Caco-2 (cell line): ENCODE results near the gene TBX10. TPM values are rescaled to one million over a fixed set of nuclear protein-coding genes. Genes with fewer than 3 reads are reported as not detected.

Source experiments
- BruUV-seq: library from RNA; stranded (reverse); fragments of 400-500 nt; replicated peaks from 2 replicates; lab custom pipeline; 2021; lab: Mats Ljungman, UMichigan
- CTCF ChIA-PET: fragments of 300-600 bp; sonication (Branson Sonifier 250); formaldehyde crosslinking; loops from one replicate; lab custom pipeline; 2022; ENCODE audit warnings: antibody characterized with exemption; lab: Charles Lee
- POLR2A ChIA-PET: fragments of 300-600 bp; sonication (Branson Sonifier 250); formaldehyde crosslinking; loops from one replicate; lab custom pipeline; 2022; ENCODE audit warnings: antibody characterized with exemption; lab: Charles Lee
- DNase-seq, 2 experiments: peaks; one replicate each; pipeline versions ENCODE4 v3.0.0 to v3.0.0-alpha.2; 2020 to 2022
- H3K27me3 ChIP-seq: replicated peaks from 2 replicates; pipeline ENCODE4 v1.6.0; 2011; ENCODE audit warnings: low read length; ENCODE audit not compliant: control insufficient read depth, insufficient read depth
- H3K36me3 ChIP-seq: 2 replicates; pipeline ENCODE4 v1.5.1; 2011; ENCODE audit warnings: low read length; ENCODE audit not compliant: control insufficient read depth, insufficient read depth
- H3K4me1 ChIP-seq: fragments of 250-450 bp; sonication (Bioruptor Pico); 2 replicates; pipeline ENCODE4 v1.5.1; 2020; ENCODE audit warnings: mild to moderate bottlenecking
- H3K4me3 ChIP-seq: 2 replicates; pipeline ENCODE4 v1.5.1; 2011; ENCODE audit warnings: low read depth, mild to moderate bottlenecking, control low read depth, low read length
- H3K9me3 ChIP-seq: fragments of 250-450 bp; sonication (Bioruptor Pico); 2 replicates; pipeline ENCODE4 v1.5.1; 2020; ENCODE audit warnings: mild to moderate bottlenecking, moderate library complexity
- H3K27ac Mint-ChIP-seq: one replicate; pipeline ENCODE4 v1.8.0; 2022; ENCODE audit warnings: mixed read lengths; ENCODE audit not compliant: unreplicated experiment
- H3K27me3 Mint-ChIP-seq: one replicate; pipeline ENCODE4 v1.8.0; 2022; ENCODE audit warnings: mixed read lengths; ENCODE audit not compliant: insufficient read depth, unreplicated experiment
- H3K36me3 Mint-ChIP-seq: one replicate; pipeline ENCODE4 v1.8.0; 2022; ENCODE audit warnings: mild to moderate bottlenecking, mixed read lengths; ENCODE audit not compliant: insufficient read depth, unreplicated experiment
- H3K4me1 Mint-ChIP-seq: one replicate; pipeline ENCODE4 v1.8.0; 2022; ENCODE audit warnings: low read depth, mixed read lengths; ENCODE audit not compliant: unreplicated experiment
- H3K4me3 Mint-ChIP-seq: one replicate; pipeline ENCODE4 v1.8.0; 2022; ENCODE audit warnings: mild to moderate bottlenecking, moderate library complexity, mixed read lengths; ENCODE audit not compliant: unreplicated experiment
- H3K9me3 Mint-ChIP-seq: one replicate; pipeline ENCODE4 v1.8.0; 2022; ENCODE audit warnings: mixed read lengths; ENCODE audit not compliant: unreplicated experiment
- CTCF ChIP-seq, 2 experiments: fragments of 200-600 bp in 1 of 2; IDR thresholded peaks; 1 replicate in 1 of 2; 2 replicates in 1 of 2; pipeline versions ENCODE4 v1.5.1 to v1.8.0; 2011 to 2022; ENCODE audit warnings: antibody characterized with exemption in 1 of 2, control low read depth in 1 of 2, inconsistent platforms in 1 of 2, low read depth in 1 of 2, low read length in 1 of 2, mild to moderate bottlenecking in 1 of 2, moderate library complexity in 1 of 2; ENCODE audit not compliant: insufficient read depth in 1 of 2, severe bottlenecking in 1 of 2, unreplicated experiment in 1 of 2
- intact Hi-C: fragments of 100-400 bp; cut with micrococcal nuclease; formaldehyde crosslinking; loops from one replicate; pipeline ENCODE4 v1.10.0; 2022; ENCODE audit not compliant: unreplicated experiment
- total RNA-seq: library from RNA; stranded (reverse); gene quantifications from 2 replicates; pipeline ENCODE4 v1.2.3, GENCODE V29; 2022

The TBX10 gene
- total RNA-seq, 1 experiment from 2014 or later: not detected

GRCh38 chr11:67609316-67609715 lies 30.2 kb downstream of the TBX10 start:
- BruUV-seq: no TSS peak
- H3K36me3 Mint-ChIP-seq: peaks cover 42% of the 10 kb centered on the region
- Histone ChIP-seq H3K36me3 (peaks cover 11% of the 10 kb centered on the region), H3K4me1 (peaks cover 10% of the 10 kb centered on the region; the same call in 1 of the 2 replicates), H3K4me3 (no peak overlapping the region), H3K9me3 (no peaks in the 10 kb centered on the region), H3K27me3 (no peaks in the 10 kb centered on the region)
- ChIA-PET POLR2A (no interaction called here), CTCF (no interaction called here)
- no peak for DNase-seq
- H3K27ac Mint-ChIP-seq: no peak overlapping the region
- H3K4me1 Mint-ChIP-seq: no peaks in the 10 kb centered on the region
- TF ChIP-seq CTCF (IDR thresholded peaks at IDR 0.05; ENCODE audit: insufficient read depth in 1 of 2, low read depth in 1 of 2, low read length in 1 of 2, severe bottlenecking in 1 of 2, unreplicated experiment in 1 of 2): no peak
- H3K4me3 Mint-ChIP-seq: no peak overlapping the region
- H3K9me3 Mint-ChIP-seq: no peaks in the 10 kb centered on the region
- no peaks in the 10 kb centered on the region for H3K27me3 Mint-ChIP-seq
- intact Hi-C loops: no loop called here

- H3K27ac Mint-ChIP-seq: no peak overlapping the region
- H3K36me3 Mint-ChIP-seq: peaks cover 42% of the 10 kb centered on the region
- CTCF ChIA-PET: no interaction called here
- H3K9me3 Mint-ChIP-seq: no peaks in the 10 kb centered on the region
- BruUV-seq: no TSS peak
- Histone ChIP-seq H3K4me3 (no peak overlapping the region), H3K4me1 (peaks cover 10% of the 10 kb centered on the region; the same call in 1 of the 2 replicates), H3K36me3 (peaks cover 11% of the 10 kb centered on the region), H3K27me3 (no peaks in the 10 kb centered on the region), H3K9me3 (no peaks in the 10 kb centered on the region)
- intact Hi-C loops: no loop called here
- peak overlapping the region; percentile 82 for H3K4me3 Mint-ChIP-seq
- POLR2A ChIA-PET: no interaction called here
- DNase-seq: no peak
- H3K4me1 Mint-ChIP-seq: no peaks in the 10 kb centered on the region
- no peaks in the 10 kb centered on the region for H3K27me3 Mint-ChIP-seq
- TF ChIP-seq CTCF (IDR thresholded peaks at IDR 0.05; ENCODE audit: insufficient read depth in 1 of 2, low read depth in 1 of 2, low read length in 1 of 2, severe bottlenecking in 1 of 2, unreplicated experiment in 1 of 2): no peak
Observed at GRCh38 chr11:67608486-67608885, 31.1 kb downstream of the TBX10 start.

- Mint-ChIP-seq H3K4me3 (peak overlapping the region; percentile 82), H3K27ac (peak overlapping the region; percentile 91), H3K4me1 (no peaks in the 10 kb centered on the region), H3K36me3 (peaks cover 36% of the 10 kb centered on the region), H3K9me3 (peaks cover 7% of the 10 kb centered on the region), H3K27me3 (no peaks in the 10 kb centered on the region)
- Histone ChIP-seq H3K36me3 (peaks cover 9% of the 10 kb centered on the region), H3K9me3 (peaks cover 4% of the 10 kb centered on the region), H3K27me3 (no peaks in the 10 kb centered on the region), H3K4me1 (peaks cover 10% of the 10 kb centered on the region; the same call in 1 of the 2 replicates), H3K4me3 (peak overlapping the region; percentile 80)
- intact Hi-C loops: no loop called here
- BruUV-seq: no TSS peak
- CTCF ChIA-PET: interaction anchor here (0.6 to 0.7 kb wide), 4 partner anchors 49 to 1242 kb away, joined by 3 read pairs; no protein-coding TSS in a partner anchor
- DNase-seq: no peak
- POLR2A ChIA-PET: no interaction called here
- TF ChIP-seq CTCF (IDR thresholded peaks at IDR 0.05; ENCODE audit: insufficient read depth in 1 of 2, low read depth in 1 of 2, low read length in 1 of 2, severe bottlenecking in 1 of 2, unreplicated experiment in 1 of 2): no peak
Observed at GRCh38 chr11:67607507-67607906, 32.1 kb downstream of the TBX10 start.
